Mucosa of rectum (tissue), 2 donors: ENCODE results near the gene ADCYAP1R1.

ENCODE experiments used
- H3K27ac ChIP-seq, 2 donors: one replicate each; pipeline ENCODE4 v1.7.0; 2013; ENCODE audit warnings: inconsistent platforms in 2 of 2, low read depth in 2 of 2, low read length in 2 of 2
- H3K27me3 ChIP-seq, 2 donors: one replicate each; pipeline ENCODE4 v1.7.0; 2013; ENCODE audit warnings: low read length in 2 of 2; ENCODE audit not compliant: control insufficient read depth in 2 of 2, insufficient read depth in 2 of 2
- H3K36me3 ChIP-seq, 2 donors: one replicate each; pipeline ENCODE4 v1.7.0; 2013; ENCODE audit warnings: low read length in 2 of 2; ENCODE audit not compliant: control insufficient read depth in 2 of 2, insufficient read depth in 2 of 2
- H3K4me1 ChIP-seq, 2 donors: one replicate each; pipeline ENCODE4 v1.7.0; 2013; ENCODE audit warnings: low read length in 2 of 2, mild to moderate bottlenecking in 1 of 2; ENCODE audit not compliant: control insufficient read depth in 2 of 2, insufficient read depth in 2 of 2
- H3K4me3 ChIP-seq, 2 donors: one replicate each; pipeline ENCODE4 v1.7.0; 2013; ENCODE audit warnings: low read length in 2 of 2
- H3K9ac ChIP-seq, 2 donors: one replicate each; pipeline ENCODE4 v1.7.0; 2013; ENCODE audit warnings: low read length in 2 of 2, low read depth in 1 of 2, mild to moderate bottlenecking in 1 of 2
- H3K9me3 ChIP-seq, 2 donors: one replicate each; pipeline ENCODE4 v1.7.0; 2013; ENCODE audit warnings: low read length in 2 of 2; ENCODE audit not compliant: control insufficient read depth in 2 of 2
- donor health status: healthy.
- donor health status: Normal muscosa, but diverticular disease.

ADCYAP1R1 gene

DNA sequence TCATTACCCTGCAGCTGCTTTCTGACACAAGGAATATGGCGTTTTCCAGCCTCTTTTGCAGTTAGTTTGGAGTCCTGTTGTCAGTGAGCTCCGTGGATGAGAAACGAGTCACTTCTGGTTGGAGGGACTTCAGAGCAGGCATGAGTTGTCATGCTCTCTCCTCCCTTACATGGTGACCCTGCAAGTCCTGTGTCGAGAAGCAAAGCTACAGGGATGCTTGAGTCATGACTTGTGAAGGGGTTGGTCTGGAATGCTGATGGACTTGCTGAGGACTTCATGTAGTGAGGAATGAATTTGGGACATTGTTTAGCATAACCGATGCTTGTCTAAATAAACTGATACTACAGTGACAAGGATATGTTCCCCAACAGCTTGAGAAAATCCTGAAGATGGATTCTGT, 108.8 kb downstream of the ADCYAP1R1 start:
- no peaks in the 10 kb centered on the region for H3K36me3 ChIP-seq

More for the DNA sequence above, 108.8 kb downstream of the ADCYAP1R1 start:
- H3K9me3 ChIP-seq, result no peaks in the 10 kb centered on the region
- H3K9ac ChIP-seq, result no peak overlapping the region
- H3K4me3 ChIP-seq, result no peak overlapping the region
- H3K27me3 ChIP-seq, result no peaks in the 10 kb centered on the region
- no peak overlapping the region for H3K27ac ChIP-seq
- H3K4me1 ChIP-seq, result no peaks in the 10 kb centered on the region
